Trophoblast cell (in vitro differentiated cells and primary cell): ENCODE data around the gene PSMF1.

Experiments used
- DNase-seq, 2 donors: peaks; one replicate each; pipeline ENCODE4 v3.0.0-alpha.2; 2016
- H2AFZ ChIP-seq: 2 replicates; pipeline ENCODE4 v1.6.1; 2013; ENCODE audit warnings: low read length, moderate library complexity, mild to moderate bottlenecking; ENCODE audit not compliant: insufficient read depth, poor library complexity
- H2AK5ac ChIP-seq: 2 replicates; pipeline ENCODE4 v1.6.1; 2013; ENCODE audit warnings: mild to moderate bottlenecking, low read length
- H2BK120ac ChIP-seq: 2 replicates; pipeline ENCODE4 v1.6.1; 2013; ENCODE audit warnings: low read length, mild to moderate bottlenecking, moderate library complexity; ENCODE audit not compliant: insufficient read depth, poor library complexity
- H2BK12ac ChIP-seq: 2 replicates; pipeline ENCODE4 v1.6.1; 2013; ENCODE audit warnings: mild to moderate bottlenecking, low read length, moderate library complexity
- H2BK5ac ChIP-seq: 2 replicates; pipeline ENCODE4 v1.6.1; 2013; ENCODE audit warnings: low read length, low read depth, moderate library complexity, mild to moderate bottlenecking; ENCODE audit not compliant: poor library complexity
- H3K14ac ChIP-seq: 2 replicates; pipeline ENCODE4 v1.6.1; 2013; ENCODE audit warnings: mild to moderate bottlenecking, low read length
- H3K18ac ChIP-seq: 2 replicates; pipeline ENCODE4 v1.6.1; 2013; ENCODE audit warnings: mild to moderate bottlenecking, low read length
- H3K23ac ChIP-seq: 2 replicates; pipeline ENCODE4 v1.6.1; 2013; ENCODE audit warnings: low read length
- H3K27ac ChIP-seq: 2 replicates; pipeline ENCODE4 v1.5.1; 2013; ENCODE audit warnings: low read depth, mild to moderate bottlenecking, inconsistent platforms, low read length, moderate library complexity
- H3K27me3 ChIP-seq: 2 replicates; pipeline ENCODE4 v1.6.1; 2013; ENCODE audit warnings: inconsistent platforms, mild to moderate bottlenecking, low read length, moderate library complexity; ENCODE audit not compliant: insufficient read depth
- H3K36me3 ChIP-seq, 2 experiments: 1 replicate in 1 of 2; 2 replicates in 1 of 2; pipeline ENCODE4 v1.6.1; 2013; ENCODE audit warnings: low read length in 2 of 2, mild to moderate bottlenecking in 2 of 2, moderate library complexity in 1 of 2; ENCODE audit not compliant: insufficient read depth in 2 of 2, control insufficient read depth in 1 of 2
- H3K4ac ChIP-seq: 2 replicates; pipeline ENCODE4 v1.6.1; 2013; ENCODE audit warnings: low read depth, mild to moderate bottlenecking, low read length, moderate library complexity
- H3K4me1 ChIP-seq, 2 experiments: 1 replicate in 1 of 2; 2 replicates in 1 of 2; pipeline ENCODE4 v1.6.1; 2013; ENCODE audit warnings: low read length in 2 of 2, mild to moderate bottlenecking in 2 of 2, moderate library complexity in 1 of 2; ENCODE audit not compliant: insufficient read depth in 2 of 2, control insufficient read depth in 1 of 2
- H3K4me2 ChIP-seq: 2 replicates; pipeline ENCODE4 v1.6.1; 2013; ENCODE audit warnings: inconsistent platforms, mild to moderate bottlenecking, low read length, moderate library complexity
- H3K4me3 ChIP-seq: 2 replicates; pipeline ENCODE4 v1.5.1; 2013; ENCODE audit warnings: mild to moderate bottlenecking, low read depth, low read length, inconsistent platforms
- H3K79me1 ChIP-seq: one replicate; pipeline ENCODE4 v1.6.1; 2013; ENCODE audit warnings: low read length
- H3K79me2 ChIP-seq: 2 replicates; pipeline ENCODE4 v1.6.1; 2013; ENCODE audit warnings: low read length, mild to moderate bottlenecking; ENCODE audit not compliant: control insufficient read depth, insufficient read depth, poor library complexity
- H3K9ac ChIP-seq: 2 replicates; pipeline ENCODE4 v1.6.1; 2013; ENCODE audit warnings: mild to moderate bottlenecking, low read length
- H3K9me3 ChIP-seq: 2 replicates; pipeline ENCODE4 v1.6.1; 2013; ENCODE audit warnings: low read depth, mild to moderate bottlenecking, control low read depth, inconsistent platforms, low read length; ENCODE audit not compliant: insufficient read depth
- H4K12ac ChIP-seq: 2 replicates; pipeline ENCODE4 v1.6.1; 2013; ENCODE audit warnings: low read depth, mild to moderate bottlenecking, low read length, moderate library complexity
- H4K8ac ChIP-seq: 2 replicates; pipeline ENCODE4 v1.6.1; 2013; ENCODE audit warnings: low read depth, mild to moderate bottlenecking, low read length, moderate library complexity
- H4K91ac ChIP-seq: one replicate; pipeline ENCODE4 v1.6.1; 2013; ENCODE audit warnings: low read depth, mild to moderate bottlenecking, low read length, moderate library complexity
- WGBS: extraction: QIAGEN DNeasy Blood & Tissue Kit; methylation state at CpG from one replicate; pipeline ENCODE4 v1.1.7; 2013; ENCODE audit warnings: missing lambda C conversion rate; ENCODE audit not compliant: insufficient read length, insufficient coverage; ENCODE audit errors: extremely low coverage; 5-methylcytosine and 5-hydroxymethylcytosine counted together

The PSMF1 gene

GRCh38 chr20:1178103-1178502 is 59.7 kb downstream of the PSMF1 start:
- no CpG with 5 or more reads among the region's 3 CpGs for WGBS
- Histone ChIP-seq H3K4me1 (no peaks in the 10 kb centered on the region), H4K12ac (no peak overlapping the region), H3K9me3 (no peaks in the 10 kb centered on the region), H2AK5ac (no peak overlapping the region), H3K23ac (no peak overlapping the region), H2BK12ac (no peak overlapping the region), H2BK5ac (no peak overlapping the region), H3K27me3 (no peaks in the 10 kb centered on the region), H3K9ac (no peak overlapping the region), H3K4me3 (no peak overlapping the region), H3K18ac (no peak overlapping the region), H3K79me1 (no peaks in the 10 kb centered on the region), H3K4ac (no peak overlapping the region), H2BK120ac (no peak overlapping the region), H3K79me2 (no peaks in the 10 kb centered on the region), H2AFZ (no peak overlapping the region), H4K91ac (no peak overlapping the region), H3K14ac (no peak overlapping the region), H3K4me2 (no peak overlapping the region), H3K36me3 (peaks cover 2 to 4% of the 10 kb centered on the region in 2 experiments), H4K8ac (no peak overlapping the region), H3K27ac (no peak overlapping the region)
- no peak for DNase-seq

- WGBS: no CpG with 5 or more reads among the region's 3 CpGs
- H2AK5ac ChIP-seq: no peak overlapping the region
Observed at GRCh38 chr20:1178623-1179022, 60.2 kb downstream of the PSMF1 start.

GRCh38 chr20:1180949-1181348 is 62.5 kb downstream of the PSMF1 start:
- no peak overlapping the region for H3K14ac ChIP-seq
- no peaks in the 10 kb centered on the region for H3K79me2 ChIP-seq
- H4K12ac ChIP-seq: no peak overlapping the region
- no peaks in the 10 kb centered on the region for H3K79me1 ChIP-seq
- peaks cover 18% of the 10 kb centered on the region for H3K27me3 ChIP-seq
- no peak overlapping the region for H2AFZ ChIP-seq
- H2BK5ac ChIP-seq: no peak overlapping the region
- no peak overlapping the region for H3K18ac ChIP-seq
- no peak overlapping the region for H3K4ac ChIP-seq
- H3K4me3 ChIP-seq: no peak overlapping the region
- no peak overlapping the region for H3K4me2 ChIP-seq
- H4K91ac ChIP-seq: no peak overlapping the region
- peaks cover 0 to 2% of the 10 kb centered on the region in 2 experiments for H3K36me3 ChIP-seq
- no peak overlapping the region for H2AK5ac ChIP-seq
- H3K9me3 ChIP-seq: peaks cover 2% of the 10 kb centered on the region
- peaks cover 0 to 2% of the 10 kb centered on the region in 2 experiments for H3K4me1 ChIP-seq
- H2BK12ac ChIP-seq: no peak overlapping the region
- H3K9ac ChIP-seq: no peak overlapping the region
- DNase-seq: no peak
- no peak overlapping the region for H4K8ac ChIP-seq
- H3K27ac ChIP-seq: no peak overlapping the region
- H3K23ac ChIP-seq: no peak overlapping the region
- no peak overlapping the region for H2BK120ac ChIP-seq
- WGBS: no CpG with 5 or more reads among the region's 27 CpGs

More at GRCh38 chr20:1178623-1179022, 60.2 kb downstream of the PSMF1 start:
- Histone ChIP-seq H3K18ac (no peak overlapping the region), H3K79me2 (no peaks in the 10 kb centered on the region), H4K8ac (no peak overlapping the region), H3K36me3 (peaks cover 2 to 4% of the 10 kb centered on the region in 2 experiments), H3K4me2 (no peak overlapping the region), H3K27me3 (peaks cover 2% of the 10 kb centered on the region), H3K4ac (no peak overlapping the region), H3K27ac (no peak overlapping the region), H4K12ac (no peak overlapping the region), H3K79me1 (no peaks in the 10 kb centered on the region), H3K14ac (no peak overlapping the region), H4K91ac (no peak overlapping the region), H2BK5ac (no peak overlapping the region), H2BK120ac (no peak overlapping the region), H3K9me3 (no peaks in the 10 kb centered on the region), H2AFZ (no peak overlapping the region), H3K4me3 (no peak overlapping the region), H3K23ac (no peak overlapping the region), H3K4me1 (no peaks in the 10 kb centered on the region), H2BK12ac (no peak overlapping the region), H3K9ac (no peak overlapping the region)
- no peak for DNase-seq

GRCh38 chr20:1182106-1182505 is 63.7 kb downstream of the PSMF1 start:
- H2AK5ac ChIP-seq: no peak overlapping the region
- no peaks in the 10 kb centered on the region for H3K79me1 ChIP-seq
- H3K14ac ChIP-seq: no peak overlapping the region
- H2BK5ac ChIP-seq: no peak overlapping the region
- no peak overlapping the region for H3K4ac ChIP-seq
- H3K27ac ChIP-seq: no peak overlapping the region
- peaks cover 18% of the 10 kb centered on the region for H3K27me3 ChIP-seq
- H3K9me3 ChIP-seq: peaks cover 5% of the 10 kb centered on the region
- no CpG with 5 or more reads among the region's 4 CpGs for WGBS
- DNase-seq: no peak
- no peaks in the 10 kb centered on the region for H3K36me3 ChIP-seq
- H3K23ac ChIP-seq: no peak overlapping the region
- no peak overlapping the region for H4K8ac ChIP-seq
- H3K4me2 ChIP-seq: no peak overlapping the region
- no peak overlapping the region for H2AFZ ChIP-seq
- no peak overlapping the region for H4K91ac ChIP-seq
- no peak overlapping the region for H2BK12ac ChIP-seq
- no peak overlapping the region for H3K18ac ChIP-seq
- H3K9ac ChIP-seq: peak overlapping the region; percentile 29
- peaks cover 0 to 2% of the 10 kb centered on the region in 2 experiments for H3K4me1 ChIP-seq
- no peak overlapping the region for H4K12ac ChIP-seq
- no peak overlapping the region for H2BK120ac ChIP-seq
- H3K79me2 ChIP-seq: no peaks in the 10 kb centered on the region
- no peak overlapping the region for H3K4me3 ChIP-seq
